Esophagus squamous epithelium (tissue), 4 donors: ENCODE data around the gene MANSC4.

Experiments
- POLR2A ChIP-seq, 4 donors: fragments of 450-650 bp; IDR thresholded peaks; one replicate each; pipeline ENCODE4 v1.6.1; 2017; ENCODE audit warnings: antibody characterized with exemption in 4 of 4, mild to moderate bottlenecking in 4 of 4, moderate library complexity in 3 of 4
- TF ChIP-seq, protein P1 (sequence below), 6 experiments: fragments of 450-650 bp in 4 of 6; fragments of 200-600 bp in 2 of 6; sonication (generic) in 2 of 6; IDR thresholded peaks; one replicate each; pipeline ENCODE4 v1.5.1; 2016 to 2019; ENCODE audit warnings: antibody characterized with exemption in 6 of 6, mild to moderate bottlenecking in 4 of 6, moderate library complexity in 4 of 6

DNA sequence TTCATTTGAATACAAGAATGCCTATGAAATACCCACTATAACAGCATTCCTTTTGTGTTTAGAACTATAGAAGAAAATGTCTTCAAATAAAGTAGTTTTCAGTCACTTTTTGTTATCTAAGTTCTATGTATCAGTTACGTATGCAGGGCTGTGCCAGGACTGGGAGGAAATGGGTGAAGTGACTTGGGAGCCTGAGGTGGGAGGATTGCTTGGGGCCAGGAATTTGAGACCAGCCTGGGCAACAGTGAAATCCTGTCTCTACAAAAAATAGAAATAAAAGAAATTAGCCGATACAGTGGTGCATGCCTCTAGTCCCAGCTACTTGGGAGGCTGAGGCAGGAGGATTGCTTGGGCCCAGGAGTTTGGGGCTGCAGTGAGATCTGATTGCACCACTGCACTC lies 22.9 kb upstream of the MANSC4 start:
- TF ChIP-seq, protein P1, sequence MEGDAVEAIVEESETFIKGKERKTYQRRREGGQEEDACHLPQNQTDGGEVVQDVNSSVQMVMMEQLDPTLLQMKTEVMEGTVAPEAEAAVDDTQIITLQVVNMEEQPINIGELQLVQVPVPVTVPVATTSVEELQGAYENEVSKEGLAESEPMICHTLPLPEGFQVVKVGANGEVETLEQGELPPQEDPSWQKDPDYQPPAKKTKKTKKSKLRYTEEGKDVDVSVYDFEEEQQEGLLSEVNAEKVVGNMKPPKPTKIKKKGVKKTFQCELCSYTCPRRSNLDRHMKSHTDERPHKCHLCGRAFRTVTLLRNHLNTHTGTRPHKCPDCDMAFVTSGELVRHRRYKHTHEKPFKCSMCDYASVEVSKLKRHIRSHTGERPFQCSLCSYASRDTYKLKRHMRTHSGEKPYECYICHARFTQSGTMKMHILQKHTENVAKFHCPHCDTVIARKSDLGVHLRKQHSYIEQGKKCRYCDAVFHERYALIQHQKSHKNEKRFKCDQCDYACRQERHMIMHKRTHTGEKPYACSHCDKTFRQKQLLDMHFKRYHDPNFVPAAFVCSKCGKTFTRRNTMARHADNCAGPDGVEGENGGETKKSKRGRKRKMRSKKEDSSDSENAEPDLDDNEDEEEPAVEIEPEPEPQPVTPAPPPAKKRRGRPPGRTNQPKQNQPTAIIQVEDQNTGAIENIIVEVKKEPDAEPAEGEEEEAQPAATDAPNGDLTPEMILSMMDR (IDR thresholded peaks at IDR 0.05) = no peak
- TF ChIP-seq POLR2A (IDR thresholded peaks at IDR 0.05) = no peak
